ENCODE results near the gene SFMBT2. TPM values are rescaled to one million over a fixed set of nuclear protein-coding genes. Genes with fewer than 3 reads are reported as not detected.

SFMBT2 gene
- total and polyA plus RNA-seq, 7 donors = 0.53 to 8.2 (median 3.0) TPM

- H3K9me3 ChIP-seq = peaks cover 4% of the 10 kb centered on the region
- intact Hi-C loops (cut with DNase I) = no loop called here
- no peaks in the 10 kb centered on the region for H3K27me3 ChIP-seq (ENCODE audit: insufficient read depth in 3 of 3, low read length in 2 of 3)
- H3K27ac ChIP-seq = no peak overlapping the region
- ATAC-seq (no peak), DNase-seq (no peak)
- no peaks in the 10 kb centered on the region for H3K36me3 ChIP-seq (ENCODE audit: insufficient read depth in 1 of 2, low read depth in 1 of 2)
- no peak overlapping the region for H3K4me3 ChIP-seq
- 95 to 97% (median 95%) methylated on average over 11 of the region's 11 CpGs for WGBS, 3 donors
- H3K4me1 ChIP-seq = no peaks in the 10 kb centered on the region
- no peak for TF ChIP-seq CTCF (IDR thresholded peaks at IDR 0.05)
Measured at GRCh38 chr10:7329219-7329618, 81.6 kb downstream of the SFMBT2 start.

- H3K27me3 ChIP-seq (ENCODE audit: insufficient read depth in 3 of 3, low read length in 2 of 3) = no peaks in the 10 kb centered on the region
- WGBS, 3 donors = 96 to 98% (median 97%) methylated on average over 3 of the region's 3 CpGs
- TF ChIP-seq CTCF (IDR thresholded peaks at IDR 0.05) = no peak
- intact Hi-C loops (cut with DNase I) = no loop called here
- no peaks in the 10 kb centered on the region for H3K36me3 ChIP-seq (ENCODE audit: insufficient read depth in 1 of 2, low read depth in 1 of 2)
- ATAC-seq (no peak), DNase-seq (no peak)
- no peak overlapping the region for H3K4me3 ChIP-seq
- no peak overlapping the region for H3K27ac ChIP-seq
- H3K4me1 ChIP-seq = no peaks in the 10 kb centered on the region
- peaks cover 4% of the 10 kb centered on the region for H3K9me3 ChIP-seq
Measured at GRCh38 chr10:7327885-7328284, 82.9 kb downstream of the SFMBT2 start.

GRCh38 chr10:7322623-7323022 lies 88.2 kb downstream of the SFMBT2 start:
- TF ChIP-seq CTCF (IDR thresholded peaks at IDR 0.05) = no peak
- Histone ChIP-seq H3K36me3 (ENCODE audit: insufficient read depth in 1 of 2, low read depth in 1 of 2) (no peaks in the 10 kb centered on the region), H3K27me3 (ENCODE audit: insufficient read depth in 3 of 3, low read length in 2 of 3) (no peaks in the 10 kb centered on the region), H3K9me3 (no peaks in the 10 kb centered on the region), H3K4me3 (no peak overlapping the region), H3K4me1 (peaks cover 8% of the 10 kb centered on the region), H3K27ac (no peak overlapping the region)
- no peak for ATAC-seq
- whole genome bisulfite sequencing, 3 donors = 50 to 95% (median 94%) methylated on average over 1 of the region's 1 CpG
- intact Hi-C loops (cut with DNase I) = no loop called here
- DNase-seq = no peak

- no peak for TF ChIP-seq CTCF (IDR thresholded peaks at IDR 0.05)
- ATAC-seq (peak in 1 of 4 donors; percentile 23), DNase-seq (no peak)
- H3K4me1 ChIP-seq = peaks cover 8% of the 10 kb centered on the region
- no peak overlapping the region for H3K4me3 ChIP-seq
- H3K36me3 ChIP-seq (ENCODE audit: insufficient read depth in 1 of 2, low read depth in 1 of 2) = no peaks in the 10 kb centered on the region
- no peaks in the 10 kb centered on the region for H3K27me3 ChIP-seq (ENCODE audit: insufficient read depth in 3 of 3, low read length in 2 of 3)
- intact Hi-C loops (cut with DNase I) = no loop called here
- 75 to 84% (median 76%) methylated on average over 7 of the region's 7 CpGs for WGBS, 3 donors
- H3K9me3 ChIP-seq = no peaks in the 10 kb centered on the region
- no peak overlapping the region for H3K27ac ChIP-seq
Measured at GRCh38 chr10:7320072-7320471, 90.8 kb downstream of the SFMBT2 start.

- H3K36me3 ChIP-seq (ENCODE audit: insufficient read depth in 1 of 2, low read depth in 1 of 2) = no peaks in the 10 kb centered on the region
- ATAC-seq = no peak
- no peak for DNase-seq
- no peak for TF ChIP-seq CTCF (IDR thresholded peaks at IDR 0.05)
- intact Hi-C loops (cut with DNase I) = no loop called here
- H3K9me3 ChIP-seq = no peaks in the 10 kb centered on the region
- peaks cover 8% of the 10 kb centered on the region for H3K4me1 ChIP-seq
- H3K4me3 ChIP-seq = no peak overlapping the region
- no peak overlapping the region for H3K27ac ChIP-seq
- H3K27me3 ChIP-seq (ENCODE audit: insufficient read depth in 3 of 3, low read length in 2 of 3) = no peaks in the 10 kb centered on the region
Measured at GRCh38 chr10:7319632-7320031, 91.2 kb downstream of the SFMBT2 start.
